Measurements from ENCODE around the gene TOB1. TPM values are rescaled to one million over a fixed set of nuclear protein-coding genes. Genes with fewer than 3 reads are reported as not detected.

TOB1 gene
- total and polyA plus RNA-seq, 2 donors (not counting 1 experiment from before 2014, with no cell fraction given): 23.3 to 28.9 TPM

DNA sequence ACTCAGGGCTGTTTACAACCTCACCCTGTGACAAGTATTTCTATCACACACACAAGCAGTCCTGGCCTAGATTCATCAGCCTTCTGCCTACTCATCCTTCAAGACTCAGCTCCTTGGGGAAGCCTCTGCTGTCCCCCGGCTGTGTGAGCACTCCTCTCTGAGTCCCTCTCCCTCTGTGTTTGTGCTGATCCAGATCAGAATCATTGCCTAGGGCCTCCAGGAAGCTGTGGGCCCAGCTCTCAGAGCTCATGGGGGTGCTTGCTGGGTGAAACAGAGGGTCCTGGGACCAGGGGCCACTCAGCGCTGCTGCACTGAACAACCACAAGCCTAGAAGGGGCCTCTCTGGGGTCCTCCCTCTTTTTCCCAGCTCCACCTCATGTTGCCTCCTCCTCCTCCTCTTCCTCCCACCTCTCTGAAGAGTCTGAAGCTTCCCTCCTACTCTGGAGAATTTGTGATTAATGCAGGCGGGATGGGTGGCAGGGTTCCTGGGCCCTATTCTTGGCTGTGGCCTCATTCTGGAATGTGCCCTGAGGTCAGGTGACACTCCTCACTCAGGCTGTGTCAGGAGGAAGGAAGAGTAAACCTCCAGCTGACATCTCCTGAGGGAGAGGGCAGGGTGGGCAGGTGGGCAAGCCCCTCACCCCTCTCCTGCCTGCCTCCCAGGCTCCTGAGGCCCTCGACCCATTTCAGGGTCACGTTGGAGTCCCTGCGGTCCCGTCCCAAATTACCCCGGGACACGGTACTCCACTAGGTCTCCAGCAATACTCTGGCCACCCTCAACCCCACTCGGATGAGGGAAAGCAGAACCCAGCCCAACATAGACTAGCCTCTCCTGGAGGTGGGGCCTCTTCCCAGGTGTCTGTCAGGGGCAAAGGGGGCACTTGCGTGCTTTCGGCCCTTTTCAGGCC is 20.7 kb downstream of the TOB1 start:
- Histone ChIP-seq H4K20me1 (ENCODE audit: control insufficient read depth, insufficient read depth, low read length, poor library complexity, severe bottlenecking) (no peaks in the 10 kb centered on the region), H3K4me1 (ENCODE audit: control insufficient read depth in 2 of 2, insufficient read depth in 2 of 2, low read length in 2 of 2) (no peaks in the 10 kb centered on the region), H3K27me3 (replicated peaks in 1 of 4; ENCODE audit: control extremely low read depth in 1 of 4, control insufficient read depth in 3 of 4, insufficient read depth in 4 of 4, low read length in 3 of 4) (peaks cover 0 to 3% (median 0%) of the 10 kb centered on the region in 4 experiments), H3K9me3 (ENCODE audit: control extremely low read depth in 1 of 3, control insufficient read depth in 2 of 3, insufficient read depth in 1 of 3, low read length in 2 of 3) (peaks cover 0 to 17% (median 7%) of the 10 kb centered on the region in 3 donors), H3K79me2 (ENCODE audit: control insufficient read depth, insufficient read depth, low read length) (no peaks in the 10 kb centered on the region), H3K36me3 (replicated peaks in 1 of 2; ENCODE audit: control extremely low read depth in 1 of 2, control insufficient read depth in 1 of 2, extremely low read depth in 1 of 2, insufficient read depth in 2 of 2, low read length in 1 of 2) (no peaks in the 10 kb centered on the region), H3K27ac (ENCODE audit: low read length in 2 of 2) (no peak overlapping the region), H3K4me2 (replicated peaks; ENCODE audit: low read depth, low read length, poor library complexity, severe bottlenecking) (no peak overlapping the region), H3K4me3 (ENCODE audit: control extremely low read depth in 1 of 5, extremely low read depth in 1 of 5, insufficient read depth in 1 of 5, low read depth in 2 of 5, low read length in 4 of 5) (no peak overlapping the region), H3K9ac (ENCODE audit: low read length) (no peak overlapping the region), H2AFZ (ENCODE audit: insufficient read depth, low read depth, low read length, poor library complexity, severe bottlenecking) (no peak overlapping the region)
- ATAC-seq (ENCODE audit: low read depth): no peak
- peaks cover 6% of the 10 kb centered on the region for H3K9me3 Mint-ChIP-seq (ENCODE audit: insufficient read depth)
- H3K4me1 Mint-ChIP-seq: no peaks in the 10 kb centered on the region
- POLR2A ChIA-PET: no interaction called here
- 95% methylated on average over 10 of the region's 12 CpGs for WGBS (ENCODE audit: insufficient coverage)
- no peak for DNase-seq
- H3K4me3 Mint-ChIP-seq: no peak overlapping the region
- H3K27ac Mint-ChIP-seq: no peak overlapping the region
- CTCF ChIA-PET: interaction anchor here (0.6 to 1.3 kb wide), 3 partner anchors 10 to 155 kb away, joined by 3 to 4 read pairs (median 3); no protein-coding TSS in a partner anchor
- intact Hi-C loops (cut with micrococcal nuclease): no loop called here
- TF ChIP-seq EZH2 (IDR thresholded peaks at IDR 0.05; ENCODE audit: borderline replicate concordance, insufficient read depth, low read depth, low read length, poor library complexity, severe bottlenecking) (no peak), CTCF (IDR thresholded peaks at IDR 0.05) (no peak)
- no peaks in the 10 kb centered on the region for H3K27me3 Mint-ChIP-seq

DNA sequence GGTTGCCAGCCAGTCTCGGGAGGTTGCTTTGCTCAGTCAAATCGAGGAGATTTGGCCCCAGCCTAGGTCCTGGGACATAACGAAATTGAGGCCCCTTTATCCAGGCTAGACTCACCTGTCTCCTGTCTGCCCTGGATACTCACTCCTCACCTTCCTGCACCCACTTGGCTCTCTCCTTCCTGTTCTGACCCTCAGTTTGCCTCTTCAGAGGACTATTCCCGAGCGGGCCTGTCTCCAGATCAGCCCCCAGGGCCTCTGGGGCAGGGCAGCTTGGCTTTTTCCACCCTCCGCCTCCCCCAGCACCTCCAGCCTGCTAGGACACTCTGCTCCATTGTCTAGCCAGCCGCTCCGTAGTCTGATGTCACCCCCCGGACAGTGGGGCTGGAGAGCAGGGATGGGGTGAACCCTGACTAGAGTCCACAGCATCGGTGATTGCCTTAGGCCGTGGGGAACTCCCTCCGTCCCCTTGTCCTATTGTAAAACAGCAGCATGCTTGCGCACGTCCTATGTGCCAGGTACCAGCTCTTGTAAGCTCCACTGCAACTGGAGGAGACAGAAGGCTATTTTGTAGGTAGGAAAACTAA is 21.9 kb downstream of the TOB1 start:
- H3K4me1 Mint-ChIP-seq: no peaks in the 10 kb centered on the region
- ChIA-PET CTCF (no interaction called here), POLR2A (no interaction called here)
- H4K20me1 ChIP-seq (ENCODE audit: control insufficient read depth, insufficient read depth, low read length, poor library complexity, severe bottlenecking): no peaks in the 10 kb centered on the region
- TF ChIP-seq CTCF (IDR thresholded peaks at IDR 0.05) (no peak), EZH2 (IDR thresholded peaks at IDR 0.05; ENCODE audit: borderline replicate concordance, insufficient read depth, low read depth, low read length, poor library complexity, severe bottlenecking) (no peak)
- no peak overlapping the region for H3K4me3 ChIP-seq (ENCODE audit: control extremely low read depth in 1 of 5, extremely low read depth in 1 of 5, insufficient read depth in 1 of 5, low read depth in 2 of 5, low read length in 4 of 5)
- no peaks in the 10 kb centered on the region for H3K36me3 ChIP-seq (replicated peaks in 1 of 2; ENCODE audit: control extremely low read depth in 1 of 2, control insufficient read depth in 1 of 2, extremely low read depth in 1 of 2, insufficient read depth in 2 of 2, low read length in 1 of 2)
- H3K27ac Mint-ChIP-seq: no peak overlapping the region
- 97% methylated on average over 14 of the region's 14 CpGs for WGBS (ENCODE audit: insufficient coverage)
- ATAC-seq (ENCODE audit: low read depth) (no peak), DNase-seq (no peak)
- H3K9me3 ChIP-seq (ENCODE audit: control extremely low read depth in 1 of 3, control insufficient read depth in 2 of 3, insufficient read depth in 1 of 3, low read length in 2 of 3): peaks cover 0 to 13% (median 7%) of the 10 kb centered on the region in 3 donors
- H2AFZ ChIP-seq (ENCODE audit: insufficient read depth, low read depth, low read length, poor library complexity, severe bottlenecking): no peak overlapping the region
- peaks cover 0 to 3% (median 0%) of the 10 kb centered on the region in 4 experiments for H3K27me3 ChIP-seq (replicated peaks in 1 of 4; ENCODE audit: control extremely low read depth in 1 of 4, control insufficient read depth in 3 of 4, insufficient read depth in 4 of 4, low read length in 3 of 4)
- H3K79me2 ChIP-seq (ENCODE audit: control insufficient read depth, insufficient read depth, low read length): no peaks in the 10 kb centered on the region
- intact Hi-C loops (cut with micrococcal nuclease): no loop called here
- no peak overlapping the region for H3K4me3 Mint-ChIP-seq
- no peak overlapping the region for H3K27ac ChIP-seq (ENCODE audit: low read length in 2 of 2)
- no peaks in the 10 kb centered on the region for H3K27me3 Mint-ChIP-seq
- H3K9ac ChIP-seq (ENCODE audit: low read length): no peak overlapping the region
- H3K4me1 ChIP-seq (ENCODE audit: control insufficient read depth in 2 of 2, insufficient read depth in 2 of 2, low read length in 2 of 2): no peaks in the 10 kb centered on the region
- H3K9me3 Mint-ChIP-seq (ENCODE audit: insufficient read depth): peaks cover 6% of the 10 kb centered on the region
- H3K4me2 ChIP-seq (replicated peaks; ENCODE audit: low read depth, low read length, poor library complexity, severe bottlenecking): no peak overlapping the region
